HCT116 (cell line): ENCODE results near the gene ALOX12B. TPM values are rescaled to one million over a fixed set of nuclear protein-coding genes. Genes with fewer than 3 reads are reported as not detected.

Experiments used
- ATAC-seq: fragments of 200-7000 bp; cut with Tn5 transposase; 2 replicates; pipeline ENCODE4 v1.9.1; 2020; ENCODE audit warnings: mild to moderate bottlenecking, moderate library complexity
- BruUV-seq: library from RNA; stranded (reverse); fragments of 400-500 nt; replicated peaks from 2 replicates; lab custom pipeline; 2021; lab: Mats Ljungman, UMichigan
- CTCF ChIA-PET: fragments of 300-600 bp; sonication (Branson Sonifier 250); formaldehyde crosslinking; loops from one replicate; lab custom pipeline; 2021; ENCODE audit warnings: antibody characterized with exemption; lab: Charles Lee
- POLR2A ChIA-PET: fragments of 300-600, 350-600 bp; sonication (Branson Sonifier 250); formaldehyde crosslinking; loops from one replicate; lab custom pipeline; 2021; ENCODE audit warnings: antibody characterized with exemption; lab: Charles Lee
- RAD21 ChIA-PET, 2 experiments: fragments of 300-600 bp; sonication (Branson Sonifier 250); formaldehyde crosslinking; loops; one replicate each; lab custom pipeline; 2023; ENCODE audit warnings: low total read pairs in 2 of 2; ENCODE audit not compliant: uncharacterized antibody in 2 of 2, unreplicated experiment in 2 of 2, low non-redundant PET in 1 of 2; lab: Charles Lee
- DNase-seq: peaks from one replicate; pipeline ENCODE4 v3.0.0-alpha.2; 2010; ENCODE audit warnings: low read depth, low spot score
- H2AFZ ChIP-seq: fragments of 200-600 bp; shearing (Covaris generic), sonication (generic); 2 replicates; pipeline ENCODE4 v1.6.1; 2017; ENCODE audit warnings: low read depth, mixed run types, mixed read lengths, antibody characterized with exemption, low read length; ENCODE audit not compliant: poor library complexity, severe bottlenecking
- H3K27ac ChIP-seq: 2 replicates; pipeline ENCODE4 v1.5.1; 2012; ENCODE audit warnings: low read depth, low read length
- H3K27me3 ChIP-seq: fragments of 200-600 bp; sonication (generic); 2 replicates; pipeline ENCODE4 v1.6.1; 2016; ENCODE audit warnings: mixed run types, low read length, mixed read lengths; ENCODE audit not compliant: insufficient read depth
- H3K36me3 ChIP-seq, 2 experiments: fragments of 200-500 bp in 1 of 2; fragments of 200-600 bp in 1 of 2; sonication (Bioruptor generic) in 1 of 2; sonication (generic) in 1 of 2; 2 replicates each; pipeline versions ENCODE4 v1.5.1 to v1.6.1; 2014 to 2016; ENCODE audit warnings: low read length in 2 of 2, inconsistent platforms in 1 of 2, mixed read lengths in 1 of 2, mixed run types in 1 of 2; ENCODE audit not compliant: insufficient read depth in 2 of 2, control insufficient read depth in 1 of 2
- H3K4me1 ChIP-seq, 2 experiments: fragments of 200-600 bp in 1 of 2; sonication (generic) in 1 of 2; 2 replicates each; pipeline versions ENCODE4 v1.5.1 to v1.6.1; 2012 to 2017; ENCODE audit warnings: low read length in 2 of 2, inconsistent platforms in 1 of 2, mild to moderate bottlenecking in 1 of 2, mixed read lengths in 1 of 2, mixed run types in 1 of 2, moderate library complexity in 1 of 2; ENCODE audit not compliant: insufficient read depth in 2 of 2, control insufficient read depth in 1 of 2
- H3K4me2 ChIP-seq: fragments of 200-600 bp; sonication (generic); 2 replicates; pipeline ENCODE4 v1.6.1; 2017; ENCODE audit warnings: mixed run types, low read length, mixed read lengths
- H3K4me3 ChIP-seq, 2 experiments: fragments of 200-600 bp in 1 of 2; sonication (generic) in 1 of 2; replicated peaks in 1 of 2; 2 replicates each; pipeline ENCODE4 v1.5.1; 2011 to 2016; ENCODE audit warnings: low read length in 2 of 2, control low read depth in 1 of 2, low read depth in 1 of 2, mild to moderate bottlenecking in 1 of 2, mixed read lengths in 1 of 2, mixed run types in 1 of 2
- H3K79me2 ChIP-seq: fragments of 200-600 bp; sonication (generic); 2 replicates; pipeline ENCODE4 v1.6.1; 2017; ENCODE audit warnings: mild to moderate bottlenecking, mixed run types, low read length, moderate library complexity, mixed read lengths; ENCODE audit not compliant: insufficient read depth
- H3K9ac ChIP-seq: fragments of 200-600 bp; sonication (generic); 2 replicates; pipeline ENCODE4 v1.6.1; 2016; ENCODE audit warnings: low read length, mixed read lengths
- H3K9me2 ChIP-seq: fragments of 200-600 bp; sonication (generic), shearing (Covaris generic); 2 replicates; pipeline ENCODE4 v1.6.1; 2017; ENCODE audit warnings: mixed run types, mild to moderate bottlenecking, moderate library complexity; ENCODE audit not compliant: insufficient read depth
- H3K9me3 ChIP-seq, 2 experiments: fragments of 200-500 bp in 1 of 2; fragments of 200-600 bp in 1 of 2; sonication (Bioruptor generic) in 1 of 2; sonication (generic) in 1 of 2; 2 replicates each; pipeline ENCODE4 v1.6.1; 2014 to 2017; ENCODE audit warnings: low read length in 2 of 2, mixed read lengths in 2 of 2, inconsistent platforms in 1 of 2, low read depth in 1 of 2, mild to moderate bottlenecking in 1 of 2, mixed run types in 1 of 2, moderate library complexity in 1 of 2; ENCODE audit not compliant: control insufficient read depth in 1 of 2, insufficient read depth in 1 of 2
- H4K20me1 ChIP-seq: fragments of 200-600 bp; sonication (generic), shearing (Covaris generic); 2 replicates; pipeline ENCODE4 v1.6.1; 2017; ENCODE audit warnings: mixed run types, mild to moderate bottlenecking, moderate library complexity; ENCODE audit not compliant: insufficient read depth
- ATF3 ChIP-seq: IDR thresholded peaks from 2 replicates; pipeline ENCODE4 v1.6.1; 2012
- CBX3 ChIP-seq: IDR thresholded peaks from 2 replicates; pipeline ENCODE4 v1.6.1; 2012; ENCODE audit warnings: low read depth
- CEBPB ChIP-seq: IDR thresholded peaks from 2 replicates; pipeline ENCODE4 v1.6.1; 2012; ENCODE audit warnings: low read depth
- CTCF ChIP-seq, 3 experiments: fragments of 200-600 bp in 1 of 3; sonication (generic) in 1 of 3; IDR thresholded peaks in 2 of 3; conservative IDR thresholded peaks in 1 of 3; 2 replicates each; pipeline ENCODE4 v1.5.1; 2012 to 2017; ENCODE audit warnings: low read depth in 2 of 3, low read length in 2 of 3, antibody characterized with exemption in 1 of 3, borderline replicate concordance in 1 of 3, control low read depth in 1 of 3, mild to moderate bottlenecking in 1 of 3, mixed read lengths in 1 of 3, mixed run types in 1 of 3, moderate library complexity in 1 of 3; ENCODE audit not compliant: insufficient read depth in 1 of 3
- EZH2 ChIP-seq: fragments of 200-600 bp; sonication (generic); IDR thresholded peaks from 2 replicates; pipeline ENCODE4 v1.6.1; 2017; ENCODE audit warnings: antibody characterized with exemption, mixed run types
- EZH2phosphoT487 ChIP-seq: fragments of 200-600 bp; IDR thresholded peaks from 2 replicates; pipeline ENCODE4 v1.6.1; 2018; ENCODE audit warnings: antibody characterized with exemption, borderline replicate concordance
- FOSL1 ChIP-seq: IDR thresholded peaks from 2 replicates; pipeline ENCODE4 v1.6.1; 2012; ENCODE audit warnings: low read depth
- JUND ChIP-seq: IDR thresholded peaks from 2 replicates; pipeline ENCODE4 v1.6.1; 2012
- MAX ChIP-seq: IDR thresholded peaks from 2 replicates; pipeline ENCODE4 v1.6.1; 2012
- POLR2A ChIP-seq: IDR thresholded peaks from 2 replicates; pipeline ENCODE4 v1.7.0; 2011; ENCODE audit warnings: borderline replicate concordance; ENCODE audit not compliant: insufficient read depth, insufficient read length; ENCODE audit errors: extremely low read depth
- POLR2AphosphoS5 ChIP-seq: IDR thresholded peaks from 2 replicates; pipeline ENCODE4 v1.6.1; 2011; ENCODE audit warnings: mild to moderate bottlenecking, low read depth, low read length, moderate library complexity
- REST ChIP-seq: IDR thresholded peaks from 2 replicates; pipeline ENCODE4 v1.6.1; 2012; ENCODE audit warnings: low read depth
- TCF7L2 ChIP-seq: IDR thresholded peaks from 2 replicates; pipeline ENCODE4 v1.7.0; 2011; ENCODE audit warnings: borderline replicate concordance, inconsistent platforms; ENCODE audit not compliant: insufficient read depth, insufficient read length; ENCODE audit errors: extremely low read depth
- YY1 ChIP-seq: IDR thresholded peaks from 2 replicates; pipeline ENCODE4 v1.6.1; 2011; ENCODE audit warnings: low read length, low read depth, moderate library complexity, mild to moderate bottlenecking; ENCODE audit not compliant: insufficient replicate concordance; ENCODE audit errors: extremely low read depth
- ZFX ChIP-seq: fragments of 450-650 bp; IDR thresholded peaks from 2 replicates; pipeline ENCODE4 v1.6.1; 2017
- intact Hi-C: fragments of 100-400 bp; cut with micrococcal nuclease; formaldehyde crosslinking; loops from 2 replicates; pipeline ENCODE4 v1.10.0; 2022
- total RNA-seq: library from RNA; stranded (reverse); gene quantifications from one replicate; pipeline ENCODE4 v1.2.1, GENCODE V29; 2021; ENCODE audit not compliant: unreplicated experiment

The ALOX12B gene
- total RNA-seq, 1 experiment from 2014 or later: 3.8 TPM

- RAD21 ChIA-PET: no interaction called here
- ATAC-seq: no peak
These were observed 35.7 kb downstream of the ALOX12B start for GRCh38 chr17:8051831-8052230.

More at GRCh38 chr17:8051831-8052230, 35.7 kb downstream of the ALOX12B start:
- H3K9me3 ChIP-seq: no peaks in the 10 kb centered on the region
- no peak for DNase-seq
- H3K27ac ChIP-seq: no peak overlapping the region
- TF ChIP-seq POLR2AphosphoS5: no peak
- TF ChIP-seq YY1: no peak
- no peak for TF ChIP-seq MAX
- no peak for TF ChIP-seq JUND
- no peak for TF ChIP-seq EZH2
- no peak for TF ChIP-seq REST
- no peak for TF ChIP-seq ZFX
- no peak for TF ChIP-seq CTCF (IDR thresholded peaks at IDR 0.05 in 2 of 3, conservative IDR thresholded peaks at IDR 0.05 in 1 of 3; ENCODE audit: borderline replicate concordance in 1 of 3, insufficient read depth in 1 of 3, low read depth in 2 of 3, low read length in 2 of 3)
- TF ChIP-seq CEBPB: no peak
- TF ChIP-seq FOSL1: no peak
- TF ChIP-seq CBX3: no peak
- no peak for TF ChIP-seq TCF7L2
- TF ChIP-seq EZH2phosphoT487: no peak
- TF ChIP-seq POLR2A: no peak
- no peak for TF ChIP-seq ATF3
- CTCF ChIA-PET: interaction anchor here (1.6 kb wide), 1 partner anchor 10 kb away, joined by 4 read pairs; no protein-coding TSS in a partner anchor
- BruUV-seq: no TSS peak
- no peak overlapping the region for H3K4me3 ChIP-seq
- H3K4me1 ChIP-seq: no peaks in the 10 kb centered on the region
- H3K27me3 ChIP-seq: no peaks in the 10 kb centered on the region
- intact Hi-C loops: no loop called here
- no peaks in the 10 kb centered on the region for H3K79me2 ChIP-seq
- H4K20me1 ChIP-seq: no peaks in the 10 kb centered on the region
- H3K4me2 ChIP-seq: no peak overlapping the region
- H2AFZ ChIP-seq: no peak overlapping the region
- H3K9ac ChIP-seq: no peak overlapping the region
- H3K9me2 ChIP-seq: no peaks in the 10 kb centered on the region
- no peaks in the 10 kb centered on the region for H3K36me3 ChIP-seq
- POLR2A ChIA-PET: no interaction called here
